K562 (cell line): Measurements from ENCODE around the gene B4GALT4. TPM values are rescaled to one million over a fixed set of nuclear protein-coding genes. Genes with fewer than 3 reads are reported as not detected.

Experiments used
- ATAC-seq: fragments of 200-7000 bp; cut with Tn5 transposase; 3 replicates; pipeline ENCODE4 v1.9.1; 2020; ENCODE audit warnings: moderate library complexity
- BruUV-seq: library from RNA; stranded (reverse); fragments of 400-500 nt; replicated peaks from 2 replicates; lab custom pipeline; 2021; lab: Mats Ljungman, UMichigan
- CTCF ChIA-PET: fragments of 300-600 bp; formaldehyde crosslinking; extraction: SDS; loops from one replicate; lab custom pipeline; 2021; ENCODE audit warnings: low intra/inter-chr PET ratio; lab: Yijun Ruan, JAX
- POLR2A ChIA-PET: fragments of 300-600, 350-650 bp; sonication (Branson Sonifier 250); formaldehyde crosslinking; extraction: SDS; loops from one replicate; lab custom pipeline; 2021; ENCODE audit warnings: antibody characterized with exemption, inconsistent platforms; lab: Yijun Ruan, JAX
- DNase-seq, 4 experiments: peaks; one replicate each; pipeline versions ENCODE4 v3.0.0 to v3.0.0-alpha.2; 2011 to 2018; ENCODE audit warnings: low spot score in 3 of 4, mixed read lengths in 3 of 4; ENCODE audit errors: extremely low read depth in 1 of 4
- FAIRE-seq: peaks from 2 replicates; lab custom pipeline; 2011; peaks lifted over from hg19 to GRCh38; lab: Jason Lieb, UNC
- H2AFZ ChIP-seq: 2 replicates; pipeline ENCODE4 v1.6.0; 2011; ENCODE audit warnings: low read depth, low read length, control low read depth, inconsistent platforms
- H3K27ac ChIP-seq: fragments of 200-600 bp; 3 replicates; pipeline ENCODE4 v1.8.0; 2011; ENCODE audit warnings: low read depth, mild to moderate bottlenecking, control low read depth, inconsistent platforms, low read length, moderate library complexity, mixed read lengths; ENCODE audit errors: extremely low read depth
- H3K27me3 ChIP-seq, 2 experiments: fragments of 300-600 bp in 1 of 2; 2 replicates in 1 of 2; 3 replicates in 1 of 2; pipeline versions ENCODE4 v1.6.0 to v1.8.0; 2011; ENCODE audit warnings: inconsistent platforms in 2 of 2, low read length in 2 of 2, mild to moderate bottlenecking in 1 of 2, mixed read lengths in 1 of 2, moderate library complexity in 1 of 2; ENCODE audit not compliant: control insufficient read depth in 2 of 2, insufficient read depth in 2 of 2
- H3K36me3 ChIP-seq: fragments of 300-600 bp; 3 replicates; pipeline ENCODE4 v1.8.0; 2011; ENCODE audit warnings: mild to moderate bottlenecking, low read length, inconsistent platforms; ENCODE audit not compliant: control insufficient read depth, insufficient read depth
- H3K4me1 ChIP-seq, 2 experiments: fragments of 200-600 bp in 1 of 2; replicated peaks in 1 of 2; 2 replicates in 1 of 2; 3 replicates in 1 of 2; pipeline versions ENCODE4 v1.5.1 to v1.8.0; 2011; ENCODE audit warnings: inconsistent platforms in 2 of 2, low read length in 2 of 2, mild to moderate bottlenecking in 1 of 2, mixed read lengths in 1 of 2, moderate library complexity in 1 of 2; ENCODE audit not compliant: control insufficient read depth in 2 of 2, insufficient read depth in 2 of 2
- H3K4me2 ChIP-seq: 2 replicates; pipeline ENCODE4 v1.6.1; 2011; ENCODE audit warnings: low read length, control low read depth, inconsistent platforms, mixed read lengths; ENCODE audit not compliant: insufficient read depth
- H3K4me3 ChIP-seq: fragments of 200-600 bp; sonication (generic), shearing (Covaris generic); 2 replicates; pipeline ENCODE4 v1.5.1; 2016; ENCODE audit warnings: control low read depth, inconsistent platforms
- H3K79me2 ChIP-seq: fragments of 200-600 bp; 3 replicates; pipeline ENCODE4 v1.8.0; 2011; ENCODE audit warnings: low read length, inconsistent platforms; ENCODE audit not compliant: control insufficient read depth, insufficient read depth
- H3K9ac ChIP-seq, 2 experiments: 2 replicates each; pipeline versions ENCODE4 v1.6.0 to v1.6.1; 2011; ENCODE audit warnings: low read depth in 2 of 2, low read length in 2 of 2, control low read depth in 1 of 2, inconsistent platforms in 1 of 2, mild to moderate bottlenecking in 1 of 2, mixed read lengths in 1 of 2; ENCODE audit not compliant: insufficient read depth in 1 of 2
- H3K9me1 ChIP-seq: one replicate; pipeline ENCODE4 v1.6.0; 2011; ENCODE audit warnings: inconsistent platforms, mild to moderate bottlenecking, low read length, moderate library complexity; ENCODE audit not compliant: control insufficient read depth, insufficient read depth
- H3K9me3 ChIP-seq: replicated peaks from 2 replicates; pipeline ENCODE4 v1.5.1; 2011; ENCODE audit warnings: low read depth, low read length, inconsistent platforms; ENCODE audit not compliant: control insufficient read depth, insufficient read depth
- H4K20me1 ChIP-seq: replicated peaks from 2 replicates; pipeline ENCODE4 v1.6.1; 2011; ENCODE audit warnings: low read length, inconsistent platforms, mixed read lengths; ENCODE audit not compliant: control insufficient read depth, insufficient read depth
- NFIC ChIP-seq: fragments of 450-650 bp; IDR thresholded peaks from 2 replicates; pipeline ENCODE4 v1.6.1; 2017; ENCODE audit warnings: mild to moderate bottlenecking, inconsistent platforms
- NFIX ChIP-seq: fragments of 250-450 bp; sonication (Bioruptor Pico); IDR thresholded peaks from 2 replicates; pipeline ENCODE4 v1.4.0; 2020; ENCODE audit warnings: low read depth, mild to moderate bottlenecking, moderate library complexity
- ZNF780A ChIP-seq: fragments of 250-450 bp; sonication (Bioruptor Pico); IDR thresholded peaks from 2 replicates; pipeline ENCODE4 v1.5.0; 2021; ENCODE audit warnings: mild to moderate bottlenecking
- WGBS: fragments of 100-300 bp; shearing (Covaris generic); methylation state at CpG from one replicate; pipeline ENCODE4 v1.1.6; 2016; ENCODE audit warnings: low coverage, mixed read lengths; ENCODE audit not compliant: insufficient coverage; ENCODE audit errors: missing lambda C conversion rate; 5-methylcytosine and 5-hydroxymethylcytosine counted together
- in situ Hi-C: fragments of 300-500 bp; cut with MboI; formaldehyde crosslinking; loops from 4 replicates; pipeline ENCODE4 v1.15.0; 2018; ENCODE audit warnings: inconsistent platforms, mixed read lengths
- intact Hi-C: fragments of 100-400 bp; cut with micrococcal nuclease; formaldehyde crosslinking; loops from 2 replicates; pipeline ENCODE4 v1.14.2; 2022
- polyA plus RNA-seq, 8 experiments: library from polyadenylated mRNA; depleted of rRNA in 4 of 8; stranded (reverse) in 5 of 8; unstranded in 3 of 8; fragments of >200 nt; fragmentation: Nextera tagmentation in 2 of 8; fragmentation: Illumina TruSeq in 1 of 8; extraction: Ambion mirVana in 2 of 8; extraction: Trizol in 1 of 8; gene quantifications; 2 replicates each; pipeline versions ENCODE4 v1.2.1 to v1.2.3, GENCODE V29; 2011 to 2014; ENCODE audit warnings: inconsistent platforms in 1 of 8, missing spikeins in 1 of 8
- total RNA-seq, 7 experiments: library from RNA; depleted of rRNA in 6 of 7; stranded (reverse); fragments of >200 nt in 6 of 7; fragmentation: Illumina TruSeq in 2 of 7; extraction: Trizol in 2 of 7; gene quantifications; 2 replicates each; pipeline versions ENCODE4 v1.2.1 to v1.2.3, GENCODE V29; 2011 to 2021; ENCODE audit warnings: low replicate concordance in 1 of 7

Gene B4GALT4
- total and polyA plus RNA-seq, 9 of the 15 experiments (the other 6 are each of a cell fraction or from before 2014, with no cell fraction given): 8.2 to 17.8 (median 12.2) TPM

GRCh38 chr3:119245778-119246177, 5.1 kb upstream of the B4GALT4 start:
- FAIRE-seq: no peak

GRCh38 chr3:119243712-119244111, 3.0 kb upstream of the B4GALT4 start:
- intact Hi-C loops: loop anchor here (5.0 to 10.0 kb wide), 2 partner anchors 209 to 361 kb away; partner anchors contain the start of gene IGSF11
- ChIA-PET POLR2A (no interaction called here), CTCF (interaction anchor here (0.7 kb wide), 1 partner anchor 92 kb away, joined by 4 read pairs; no protein-coding TSS in a partner anchor)
- peak; percentile 51 for TF ChIP-seq NFIC
- no peak for TF ChIP-seq NFIX (CRISPR knock-in tag)
- no TSS peak for BruUV-seq
- Histone ChIP-seq H3K9me3 (no peaks in the 10 kb centered on the region), H3K4me2 (no peak overlapping the region), H2AFZ (no peak overlapping the region), H3K27ac (no peak overlapping the region), H3K36me3 (no peaks in the 10 kb centered on the region), H4K20me1 (no peaks in the 10 kb centered on the region), H3K4me1 (peaks cover 8 to 13% of the 10 kb centered on the region in 2 experiments; a peak in 4 of 5 replicates), H3K79me2 (peaks cover 17% of the 10 kb centered on the region), H3K9ac (no peak overlapping the region), H3K27me3 (no peaks in the 10 kb centered on the region), H3K4me3 (no peak overlapping the region), H3K9me1 (no peaks in the 10 kb centered on the region)
- FAIRE-seq: no peak
- no peak for ATAC-seq
- in situ Hi-C loops: loop anchor here (25.0 kb wide), 1 partner anchor 356 kb away; no protein-coding TSS in a partner anchor
- no peak for DNase-seq

More at GRCh38 chr3:119245778-119246177, 5.1 kb upstream of the B4GALT4 start:
- DNase-seq: peak in 1 of 4 experiments; percentile 28
- Histone ChIP-seq H2AFZ (0 out of 2 replicates have a peak overlapping the region, but pooled peaks have one; percentile 40), H3K79me2 (no peaks in the 10 kb centered on the region), H3K4me2 (no peak overlapping the region), H3K27me3 (no peaks in the 10 kb centered on the region), H3K36me3 (no peaks in the 10 kb centered on the region), H3K4me3 (no peak overlapping the region), H4K20me1 (no peaks in the 10 kb centered on the region), H3K9ac (no peak overlapping the region), H3K9me1 (no peaks in the 10 kb centered on the region), H3K4me1 (peaks cover 6 to 8% of the 10 kb centered on the region in 2 experiments; a peak in 3 of 5 replicates), H3K27ac (no peak overlapping the region), H3K9me3 (no peaks in the 10 kb centered on the region)
- intact Hi-C loops: loop anchor here (10.0 kb wide), 1 partner anchor 211 kb away; the partner anchor contains the start of gene IGSF11
- WGBS: 55% methylated on average over 2 of the region's 2 CpGs
- CTCF ChIA-PET: no interaction called here
- POLR2A ChIA-PET: no interaction called here
- no TSS peak for BruUV-seq
- no peak for ATAC-seq
- TF ChIP-seq ZNF780A (CRISPR knock-in tag): no peak
- TF ChIP-seq NFIC: peak; percentile 76
- in situ Hi-C loops: loop anchor here (25.0 kb wide), 1 partner anchor 358 kb away; no protein-coding TSS in a partner anchor
